ENCODE measurements around the gene SETDB2. TPM values are rescaled to one million over a fixed set of nuclear protein-coding genes. Genes with fewer than 3 reads are reported as not detected.

The SETDB2 gene
- total and polyA plus RNA-seq, 2 of the 13 experiments (the other 11 are each of a cell fraction or from before 2014, with no cell fraction given): 8.1 to 8.7 TPM

GRCh38 chr13:49421391-49421790 is 22.7 kb upstream of the SETDB2 start:
- ATAC-seq (peak; percentile 100), DNase-seq (ENCODE audit: low spot score) (peak; percentile 81), FAIRE-seq (peak; percentile 43)
- intact Hi-C loops (cut with micrococcal nuclease; ENCODE audit: unreplicated experiment) (loop anchor here (1.0 kb wide), 4 partner anchors 44 to 186 kb away; no protein-coding TSS in a partner anchor), in situ Hi-C loops (cut with HindIII; ENCODE audit: extremely low pct_ligation_motif_present, low pct_unique_long_range_greater_than_20kb) (loop anchor here (5.0 to 10.0 kb wide), 2 partner anchors 117 to 186 kb away; no protein-coding TSS in a partner anchor)
- Histone ChIP-seq H3K36me3 (replicated peaks in 1 of 2; ENCODE audit: control insufficient read depth in 1 of 2, insufficient read depth in 2 of 2, low read length in 2 of 2) (no peaks in the 10 kb centered on the region), H3K27me3 (ENCODE audit: control insufficient read depth in 1 of 2, insufficient read depth in 2 of 2, low read length in 2 of 2) (no peaks in the 10 kb centered on the region), H3K79me2 (ENCODE audit: insufficient read depth, low read length) (no peaks in the 10 kb centered on the region), H3K4me3 (replicated peaks in 1 of 3; ENCODE audit: insufficient read depth in 1 of 3, low read depth in 2 of 3, low read length in 3 of 3) (no peak overlapping the region), H4K20me1 (ENCODE audit: insufficient read depth, low read length) (no peaks in the 10 kb centered on the region), H3K4me1 (ENCODE audit: insufficient read depth, low read length) (peaks cover 28% of the 10 kb centered on the region), H2AFZ (ENCODE audit: low read length) (no peak overlapping the region), H3K27ac (ENCODE audit: extremely low read length, insufficient read depth, low read length) (no peak overlapping the region), H3K9me3 (ENCODE audit: low read length) (no peaks in the 10 kb centered on the region), H3K4me2 (ENCODE audit: low read depth, low read length) (peak overlapping the region; percentile 74), H3K9ac (ENCODE audit: insufficient read depth, low read depth, low read length) (no peak overlapping the region)
- WGBS (ENCODE audit: low lambda C conversion rate): 0% methylated on average over 3 of the region's 3 CpGs
- ChIA-PET CTCF (ENCODE audit: low intra/inter-chr PET ratio, low total read pairs) (interaction anchor here (0.6 to 2.5 kb wide), 4 partner anchors 96 to 185 kb away, joined by 3 to 29 read pairs (median 12); no protein-coding TSS in a partner anchor), POLR2A (no interaction called here)
- BruUV-seq (replicated peaks): no TSS peak
- TF ChIP-seq HCFC1 (IDR thresholded peaks at IDR 0.05; ENCODE audit: low read depth, low read length): no peak
- TF ChIP-seq MED1 (CRISPR knock-in tag; IDR thresholded peaks at IDR 0.05): no peak
- no peak for TF ChIP-seq HBP1 (CRISPR knock-in tag; IDR thresholded peaks at IDR 0.05; ENCODE audit: low read depth)
- TF ChIP-seq ZNF720 (CRISPR knock-in tag; IDR thresholded peaks at IDR 0.05): no peak
- no peak for TF ChIP-seq MAZ (IDR thresholded peaks at IDR 0.05; ENCODE audit: borderline replicate concordance, low read depth, low read length)
- no peak for TF ChIP-seq MAZ (CRISPR knock-in tag; IDR thresholded peaks at IDR 0.05; ENCODE audit: low read depth)
- TF ChIP-seq ZBTB2 (CRISPR knock-in tag; IDR thresholded peaks at IDR 0.05; ENCODE audit: low read depth): no peak
- no peak for TF ChIP-seq ZNF382 (CRISPR knock-in tag; IDR thresholded peaks at IDR 0.05; ENCODE audit: borderline replicate concordance)
- TF ChIP-seq FOXK2 (IDR thresholded peaks at IDR 0.05): no peak
- TF ChIP-seq ARNT2 (CRISPR knock-in tag; IDR thresholded peaks at IDR 0.05; ENCODE audit: low read depth): no peak
- no peak for TF ChIP-seq FIP1L1 (IDR thresholded peaks at IDR 0.05; ENCODE audit: borderline replicate concordance, insufficient read depth, low read depth, low read length)
- no peak; the same call in 1 of the 2 replicates for TF ChIP-seq MYPOP (CRISPR knock-in tag; IDR thresholded peaks at IDR 0.05)
- no peak for TF ChIP-seq SP1 (IDR thresholded peaks at IDR 0.05)
- no peak for TF ChIP-seq SP1 (CRISPR knock-in tag; IDR thresholded peaks at IDR 0.05)
- TF ChIP-seq E2F2 (CRISPR knock-in tag; IDR thresholded peaks at IDR 0.05; ENCODE audit: borderline replicate concordance): no peak
- no peak for TF ChIP-seq CAMTA2 (CRISPR knock-in tag; IDR thresholded peaks at IDR 0.05; ENCODE audit: borderline replicate concordance)
- TF ChIP-seq DMAP1 (CRISPR knock-in tag; IDR thresholded peaks at IDR 0.05): no peak
- peak; percentile 41; the same call in 1 of the 2 replicates for TF ChIP-seq GATAD2A (CRISPR knock-in tag; IDR thresholded peaks at IDR 0.05)
- no peak for TF ChIP-seq HOXD1 (CRISPR knock-in tag; IDR thresholded peaks at IDR 0.05)
- TF ChIP-seq TGIF2 (CRISPR knock-in tag; IDR thresholded peaks at IDR 0.05): 0 out of 2 replicates have a peak, but pooled peaks have one; percentile 9
- no peak for TF ChIP-seq TCF7 (IDR thresholded peaks at IDR 0.05; ENCODE audit: low read depth)
- no peak for TF ChIP-seq ZNF292 (CRISPR knock-in tag; IDR thresholded peaks at IDR 0.05; ENCODE audit: borderline replicate concordance, low read depth)
